SK-N-SH (cell line): Measurements from ENCODE around the gene STAT5B. TPM values are rescaled to one million over a fixed set of nuclear protein-coding genes. Genes with fewer than 3 reads are reported as not detected.

ENCODE experiments used
- CTCF ChIA-PET: fragments of 300-600, 350-600 bp; formaldehyde crosslinking; extraction: SDS; loops from one replicate; lab custom pipeline; 2021; lab: Yijun Ruan, JAX
- POLR2A ChIA-PET: fragments of 350-600 bp; sonication (Branson Sonifier 250); formaldehyde crosslinking; extraction: SDS; loops from one replicate; lab custom pipeline; 2020; ENCODE audit warnings: antibody characterized with exemption, inconsistent platforms; lab: Yijun Ruan, JAX
- DNase-seq: peaks from one replicate; pipeline ENCODE4 v3.0.0; 2012
- H2AFZ ChIP-seq: fragments of 200-600 bp; sonication (generic); 2 replicates; pipeline ENCODE4 v1.8.1; 2016; ENCODE audit warnings: antibody characterized with exemption, mild to moderate bottlenecking, low read depth
- H3F3A ChIP-seq: fragments of 200-600 bp; sonication (generic); replicated peaks from 2 replicates; pipeline ENCODE3; 2016; ENCODE audit warnings: antibody characterized with exemption, mild to moderate bottlenecking; ENCODE audit not compliant: insufficient read depth
- H3K27ac ChIP-seq, 2 experiments: fragments of 200-500 bp in 1 of 2; fragments of 200-600 bp in 1 of 2; sonication (Bioruptor generic) in 1 of 2; sonication (generic), shearing (Covaris generic) in 1 of 2; 2 replicates each; pipeline versions ENCODE4 v1.5.1 to v1.6.1; 2014 to 2016; ENCODE audit warnings: low read depth in 2 of 2, inconsistent platforms in 1 of 2, low read length in 1 of 2, mild to moderate bottlenecking in 1 of 2, mixed read lengths in 1 of 2
- H3K27me3 ChIP-seq: fragments of 200-600 bp; sonication (generic), shearing (Covaris generic); 2 replicates; pipeline ENCODE4 v1.6.1; 2016; ENCODE audit warnings: mixed run types; ENCODE audit not compliant: insufficient read depth
- H3K36me3 ChIP-seq, 2 experiments: fragments of 200-500 bp in 1 of 2; fragments of 200-600 bp in 1 of 2; sonication (Bioruptor generic) in 1 of 2; sonication (generic) in 1 of 2; replicated peaks in 1 of 2; 2 replicates each; pipeline versions ENCODE3 to v1.5.1; 2014 to 2016; ENCODE audit warnings: low read length in 1 of 2, mild to moderate bottlenecking in 1 of 2; ENCODE audit not compliant: insufficient read depth in 2 of 2, control insufficient read depth in 1 of 2
- H3K4me1 ChIP-seq, 2 experiments: fragments of 200-500 bp in 1 of 2; fragments of 200-600 bp in 1 of 2; sonication (Bioruptor generic) in 1 of 2; sonication (generic), shearing (Covaris generic) in 1 of 2; 2 replicates each; pipeline versions ENCODE4 v1.5.1 to v1.6.1; 2014 to 2016; ENCODE audit warnings: low read depth in 1 of 2, low read length in 1 of 2, mixed run types in 1 of 2; ENCODE audit not compliant: insufficient read depth in 2 of 2, control insufficient read depth in 1 of 2
- H3K4me2 ChIP-seq: fragments of 200-600 bp; sonication (generic), shearing (Covaris generic); 2 replicates; pipeline ENCODE4 v1.6.1; 2017; ENCODE audit warnings: mixed run types
- H3K4me3 ChIP-seq, 2 experiments: fragments of 200-500 bp in 1 of 2; fragments of 200-600 bp in 1 of 2; sonication (Bioruptor generic) in 1 of 2; sonication (generic), shearing (Covaris generic) in 1 of 2; 2 replicates each; pipeline versions ENCODE4 v1.5.1 to v1.8.1; 2014 to 2016; ENCODE audit warnings: low read depth in 2 of 2, inconsistent platforms in 1 of 2, low read length in 1 of 2, mild to moderate bottlenecking in 1 of 2, mixed read lengths in 1 of 2, moderate library complexity in 1 of 2
- H3K79me2 ChIP-seq: fragments of 200-600 bp; sonication (generic); 2 replicates; pipeline ENCODE4 v1.8.1; 2017; ENCODE audit warnings: mild to moderate bottlenecking; ENCODE audit not compliant: insufficient read depth
- H3K9ac ChIP-seq: fragments of 200-600 bp; sonication (generic); 2 replicates; pipeline ENCODE4 v1.6.1; 2017; ENCODE audit warnings: mixed run types
- H3K9me2 ChIP-seq: fragments of 200-600 bp; sonication (generic); 2 replicates; pipeline ENCODE4 v1.6.1; 2017; ENCODE audit warnings: mixed run types
- H3K9me3 ChIP-seq: fragments of 200-600 bp; sonication (generic); 2 replicates; pipeline ENCODE4 v1.6.1; 2017; ENCODE audit warnings: mixed run types, mild to moderate bottlenecking, moderate library complexity
- H4K20me1 ChIP-seq: fragments of 200-600 bp; sonication (generic); 2 replicates; pipeline ENCODE4 v1.6.1; 2017; ENCODE audit warnings: mild to moderate bottlenecking, mixed run types; ENCODE audit not compliant: insufficient read depth
- CHD2 ChIP-seq: fragments of 150-350 bp; IDR thresholded peaks from 2 replicates; pipeline ENCODE4 v1.6.1; 2018; ENCODE audit warnings: low read length; ENCODE audit not compliant: partially characterized antibody
- IRF3 ChIP-seq: fragments of 150-350 bp; IDR thresholded peaks from 2 replicates; pipeline ENCODE4 v1.6.1; 2016; ENCODE audit warnings: mild to moderate bottlenecking, low read depth, low read length
- JUND ChIP-seq: IDR thresholded peaks from 2 replicates; pipeline ENCODE4 v1.4.0; 2012
- MAX ChIP-seq: IDR thresholded peaks from 2 replicates; pipeline ENCODE4 v1.4.0; 2012; ENCODE audit warnings: low read depth
- MEF2A ChIP-seq: IDR thresholded peaks from 2 replicates; pipeline ENCODE4 v1.4.0; 2012; ENCODE audit warnings: low read depth, borderline replicate concordance
- NFIC ChIP-seq: IDR thresholded peaks from 2 replicates; pipeline ENCODE4 v1.4.0; 2012; ENCODE audit warnings: borderline replicate concordance
- NRF1 ChIP-seq: IDR thresholded peaks from 2 replicates; pipeline ENCODE4 v1.6.1; 2012; ENCODE audit warnings: low read depth, mild to moderate bottlenecking, low read length
- PBX3 ChIP-seq: IDR thresholded peaks from 2 replicates; pipeline ENCODE4; 2012
- REST ChIP-seq: IDR thresholded peaks from 2 replicates; pipeline ENCODE4 v1.6.1; 2012; ENCODE audit warnings: mild to moderate bottlenecking, low read depth, low read length, moderate library complexity
- RXRA ChIP-seq: IDR thresholded peaks from 2 replicates; pipeline ENCODE4 v1.4.0; 2012; ENCODE audit warnings: low read depth, mild to moderate bottlenecking, borderline replicate concordance
- TAF1 ChIP-seq: IDR thresholded peaks from 2 replicates; pipeline ENCODE4 v1.6.1; 2012; ENCODE audit warnings: low read depth, mild to moderate bottlenecking, low read length, moderate library complexity, borderline replicate concordance
- USF1 ChIP-seq: IDR thresholded peaks from 2 replicates; pipeline ENCODE4 v1.4.0; 2012; ENCODE audit warnings: low read depth, borderline replicate concordance
- WGBS: methylation state at CpG from one replicate; pipeline ENCODE4 v1.1.6; 2017; ENCODE audit warnings: low lambda C conversion rate; 5-methylcytosine and 5-hydroxymethylcytosine counted together
- polyA plus RNA-seq, 3 experiments: library from polyadenylated mRNA; depleted of rRNA; stranded (reverse); fragments of >200 nt; gene quantifications; 2 replicates each; pipeline ENCODE4 v1.2.3, GENCODE V29; 2012

STAT5B gene
- polyA plus RNA-seq, 1 of the 3 experiments (the other 2 are of a cell fraction), result 23.6 TPM

GRCh38 chr17:42285346-42286050 lies 9.3 kb upstream of the STAT5B start:
- no peak for TF ChIP-seq MEF2A
- TF ChIP-seq RXRA, result no peak
- TF ChIP-seq IRF3, result no peak
- TF ChIP-seq TAF1, result no peak
- no peak for TF ChIP-seq PBX3
- TF ChIP-seq JUND, result no peak
- no peak for TF ChIP-seq NFIC
- no peak for TF ChIP-seq NRF1
- TF ChIP-seq USF1, result no peak
- TF ChIP-seq MAX, result no peak
- TF ChIP-seq REST, result no peak
- TF ChIP-seq CHD2, result no peak
- Histone ChIP-seq H4K20me1 (no peaks in the 10 kb centered on the region), H3K9me2 (no peaks in the 10 kb centered on the region), H3K4me2 (no peak overlapping the region), H3K4me1 (peaks cover 0 to 18% of the 10 kb centered on the region in 2 experiments; a peak in 1 of 4 replicates), H3K4me3 (no peak overlapping the region), H3K36me3 (no peaks in the 10 kb centered on the region), H3K79me2 (no peaks in the 10 kb centered on the region), H3K27ac (no peak overlapping the region), H2AFZ (no peak overlapping the region), H3K9me3 (no peaks in the 10 kb centered on the region), H3F3A (no peaks in the 10 kb centered on the region), H3K27me3 (no peaks in the 10 kb centered on the region), H3K9ac (no peak overlapping the region)
- POLR2A ChIA-PET, result no interaction called here
- CTCF ChIA-PET, result interaction anchor here (1.0 kb wide), 1 partner anchor 120 kb away, joined by 3 read pairs; no protein-coding TSS in a partner anchor
- 92% methylated on average over 11 of the region's 11 CpGs for WGBS
- DNase-seq, result no peak
